ACC112 (cell line): ENCODE data around the gene PLCL1.

Experiments used
- H2AFZ ChIP-seq: fragments of 200-600 bp; sonication (generic); one replicate; pipeline ENCODE4 v1.6.0; 2017; ENCODE audit warnings: antibody characterized with exemption, low read length; ENCODE audit not compliant: unreplicated experiment
- H3K27ac ChIP-seq: fragments of 200-600 bp; sonication (generic); 2 replicates; pipeline ENCODE4 v1.5.1; 2014; ENCODE audit warnings: low read depth, mild to moderate bottlenecking, antibody characterized with exemption, low read length, moderate library complexity
- H3K27me3 ChIP-seq: fragments of 200-600 bp; sonication (generic); 2 replicates; pipeline ENCODE4 v1.6.1; 2014; ENCODE audit warnings: mild to moderate bottlenecking, antibody characterized with exemption, low read length, moderate library complexity, mixed read lengths; ENCODE audit not compliant: insufficient read depth
- H3K36me3 ChIP-seq: fragments of 200-600 bp; sonication (generic); 2 replicates; pipeline ENCODE4 v1.6.1; 2016; ENCODE audit warnings: mild to moderate bottlenecking, antibody characterized with exemption, low read length, moderate library complexity, mixed read lengths; ENCODE audit not compliant: insufficient read depth
- H3K4me1 ChIP-seq: fragments of 200-600 bp; sonication (generic); one replicate; pipeline ENCODE4 v1.6.1; 2016; ENCODE audit warnings: low read length, mixed read lengths; ENCODE audit not compliant: insufficient read depth, unreplicated experiment, control insufficient read depth
- H3K4me3 ChIP-seq: fragments of 200-600 bp; sonication (generic); 2 replicates; pipeline ENCODE4 v1.5.1; 2014; ENCODE audit warnings: mild to moderate bottlenecking, low read depth, low read length
- H3K79me2 ChIP-seq: fragments of 200-600 bp; sonication (generic); one replicate; pipeline ENCODE4 v1.6.0; 2016; ENCODE audit warnings: low read length; ENCODE audit not compliant: control insufficient read depth, unreplicated experiment, insufficient read depth

Gene PLCL1

GRCh38 chr2:197884252-197884651, 79.9 kb downstream of the PLCL1 start:
- Histone ChIP-seq H3K79me2 (no peaks in the 10 kb centered on the region), H3K27me3 (no peaks in the 10 kb centered on the region), H3K36me3 (no peaks in the 10 kb centered on the region), H3K27ac (no peak overlapping the region), H2AFZ (peak overlapping the region; percentile 8), H3K4me1 (peaks cover 24% of the 10 kb centered on the region), H3K4me3 (no peak overlapping the region)

- Histone ChIP-seq H3K27ac (no peak overlapping the region), H3K4me1 (peaks cover 23% of the 10 kb centered on the region), H3K36me3 (no peaks in the 10 kb centered on the region), H3K27me3 (no peaks in the 10 kb centered on the region), H3K79me2 (no peaks in the 10 kb centered on the region), H3K4me3 (no peak overlapping the region), H2AFZ (no peak overlapping the region)
Measured at GRCh38 chr2:197885126-197885525, 80.7 kb downstream of the PLCL1 start.

- no peaks in the 10 kb centered on the region for H3K36me3 ChIP-seq
- H3K4me3 ChIP-seq: no peak overlapping the region
- H3K79me2 ChIP-seq: no peaks in the 10 kb centered on the region
- no peak overlapping the region for H2AFZ ChIP-seq
- H3K4me1 ChIP-seq: peaks cover 23% of the 10 kb centered on the region
- H3K27me3 ChIP-seq: no peaks in the 10 kb centered on the region
- H3K27ac ChIP-seq: no peak overlapping the region
Measured at GRCh38 chr2:197885587-197885986, 81.2 kb downstream of the PLCL1 start.

- H3K4me3 ChIP-seq: no peak overlapping the region
- no peaks in the 10 kb centered on the region for H3K79me2 ChIP-seq
- H3K36me3 ChIP-seq: no peaks in the 10 kb centered on the region
- peaks cover 19% of the 10 kb centered on the region for H3K4me1 ChIP-seq
- no peak overlapping the region for H2AFZ ChIP-seq
- no peaks in the 10 kb centered on the region for H3K27me3 ChIP-seq
- H3K27ac ChIP-seq: no peak overlapping the region
Measured at GRCh38 chr2:197888321-197888720, 83.9 kb downstream of the PLCL1 start.

GRCh38 chr2:197889041-197889440, 84.6 kb downstream of the PLCL1 start:
- Histone ChIP-seq H3K27me3 (no peaks in the 10 kb centered on the region), H3K27ac (0 out of 2 replicates have a peak overlapping the region, but pooled peaks have one; percentile 7), H3K4me3 (peak overlapping the region; percentile 28; the same call in 1 of the 2 replicates), H2AFZ (peak overlapping the region; percentile 97), H3K36me3 (no peaks in the 10 kb centered on the region), H3K79me2 (no peaks in the 10 kb centered on the region), H3K4me1 (peaks cover 12% of the 10 kb centered on the region)

- Histone ChIP-seq H3K4me3 (no peak overlapping the region), H3K27me3 (no peaks in the 10 kb centered on the region), H3K27ac (no peak overlapping the region), H2AFZ (no peak overlapping the region), H3K4me1 (peaks cover 11% of the 10 kb centered on the region), H3K79me2 (no peaks in the 10 kb centered on the region), H3K36me3 (no peaks in the 10 kb centered on the region)
Measured at GRCh38 chr2:197890168-197890567, 85.8 kb downstream of the PLCL1 start.

GRCh38 chr2:197891897-197892442, 87.6 kb downstream of the PLCL1 start:
- Histone ChIP-seq H3K27me3 (no peaks in the 10 kb centered on the region), H3K4me1 (peaks cover 11% of the 10 kb centered on the region), H3K4me3 (no peak overlapping the region), H3K27ac (no peak overlapping the region), H3K79me2 (no peaks in the 10 kb centered on the region), H3K36me3 (no peaks in the 10 kb centered on the region), H2AFZ (no peak overlapping the region)

- Histone ChIP-seq H3K27me3 (no peaks in the 10 kb centered on the region), H3K27ac (no peak overlapping the region), H2AFZ (no peak overlapping the region), H3K79me2 (no peaks in the 10 kb centered on the region), H3K4me3 (no peak overlapping the region), H3K36me3 (no peaks in the 10 kb centered on the region), H3K4me1 (peaks cover 8% of the 10 kb centered on the region)
Measured at GRCh38 chr2:197893403-197894177, 89.2 kb downstream of the PLCL1 start.

- Histone ChIP-seq H2AFZ (no peak overlapping the region), H3K36me3 (no peaks in the 10 kb centered on the region), H3K4me1 (peaks cover under 1% of the 10 kb centered on the region), H3K4me3 (no peak overlapping the region), H3K27ac (no peak overlapping the region), H3K27me3 (no peaks in the 10 kb centered on the region), H3K79me2 (no peaks in the 10 kb centered on the region)
Measured at GRCh38 chr2:197894751-197895274, 90.4 kb downstream of the PLCL1 start.

GRCh38 chr2:197897960-197898678, 93.7 kb downstream of the PLCL1 start:
- Histone ChIP-seq H3K36me3 (no peaks in the 10 kb centered on the region), H3K4me1 (peaks cover 7% of the 10 kb centered on the region), H3K27ac (no peak overlapping the region), H3K27me3 (no peaks in the 10 kb centered on the region), H3K79me2 (no peaks in the 10 kb centered on the region), H2AFZ (no peak overlapping the region), H3K4me3 (no peak overlapping the region)
